Measurements from ENCODE around the gene SAP25.

DNA sequence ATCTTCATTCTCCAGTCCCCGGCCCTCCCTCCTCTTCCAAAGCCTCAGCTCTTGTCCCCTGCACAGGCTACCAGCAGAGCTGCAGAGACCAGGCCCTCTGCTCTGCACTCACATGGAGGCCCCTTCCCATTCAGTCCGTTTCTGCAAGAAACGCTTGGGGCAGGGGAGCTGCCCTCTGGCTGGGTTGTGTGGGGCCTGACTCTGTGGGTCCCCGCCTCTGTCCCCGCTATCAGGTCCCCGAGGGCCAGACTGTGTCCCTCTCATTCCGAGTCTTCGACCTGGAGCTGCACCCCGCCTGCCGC, 30.0 kb upstream of the SAP25 start:
- TF ChIP-seq, protein P1, sequence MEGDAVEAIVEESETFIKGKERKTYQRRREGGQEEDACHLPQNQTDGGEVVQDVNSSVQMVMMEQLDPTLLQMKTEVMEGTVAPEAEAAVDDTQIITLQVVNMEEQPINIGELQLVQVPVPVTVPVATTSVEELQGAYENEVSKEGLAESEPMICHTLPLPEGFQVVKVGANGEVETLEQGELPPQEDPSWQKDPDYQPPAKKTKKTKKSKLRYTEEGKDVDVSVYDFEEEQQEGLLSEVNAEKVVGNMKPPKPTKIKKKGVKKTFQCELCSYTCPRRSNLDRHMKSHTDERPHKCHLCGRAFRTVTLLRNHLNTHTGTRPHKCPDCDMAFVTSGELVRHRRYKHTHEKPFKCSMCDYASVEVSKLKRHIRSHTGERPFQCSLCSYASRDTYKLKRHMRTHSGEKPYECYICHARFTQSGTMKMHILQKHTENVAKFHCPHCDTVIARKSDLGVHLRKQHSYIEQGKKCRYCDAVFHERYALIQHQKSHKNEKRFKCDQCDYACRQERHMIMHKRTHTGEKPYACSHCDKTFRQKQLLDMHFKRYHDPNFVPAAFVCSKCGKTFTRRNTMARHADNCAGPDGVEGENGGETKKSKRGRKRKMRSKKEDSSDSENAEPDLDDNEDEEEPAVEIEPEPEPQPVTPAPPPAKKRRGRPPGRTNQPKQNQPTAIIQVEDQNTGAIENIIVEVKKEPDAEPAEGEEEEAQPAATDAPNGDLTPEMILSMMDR (conservative IDR thresholded peaks at IDR 0.05 in 1 of 2, IDR thresholded peaks at IDR 0.05 in 1 of 2; ENCODE audit: extremely low read depth in 1 of 2, insufficient read depth in 1 of 2, low read depth in 1 of 2, low read length in 2 of 2) = no peak
- TF ChIP-seq EZH2 (IDR thresholded peaks at IDR 0.05; ENCODE audit: borderline replicate concordance, low read length) = no peak

Data from mammary epithelial cell (primary cell).